ENCODE results near the gene KCNQ4.

DNA sequence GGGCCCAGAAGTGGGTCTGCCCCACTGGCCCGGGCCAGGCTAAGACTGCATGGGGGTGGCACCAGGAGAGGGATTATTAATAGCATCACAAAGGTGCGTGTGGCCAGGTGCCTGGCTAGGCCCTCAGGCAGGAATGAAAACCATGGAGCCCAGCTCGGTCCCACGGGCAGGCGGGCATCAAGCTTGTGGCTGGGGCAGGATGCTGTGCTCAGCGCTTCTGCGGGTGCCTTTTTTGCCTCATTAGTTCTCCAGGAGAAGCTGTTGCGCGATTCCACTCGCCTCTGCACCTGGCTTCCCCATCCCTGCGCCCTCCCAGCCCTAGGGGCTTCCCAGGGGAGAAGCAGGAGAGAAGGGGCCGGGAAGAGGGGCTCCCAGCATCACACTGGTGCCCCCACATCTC is 39.3 kb downstream of the KCNQ4 start:
- TF ChIP-seq CTCF (conservative IDR thresholded peaks at IDR 0.05; ENCODE audit: low read depth in 2 of 2) (no peak), EZH2phosphoT487 (IDR thresholded peaks at IDR 0.05; ENCODE audit: unreplicated experiment) (no peak), EZH2 (IDR thresholded peaks at IDR 0.05; ENCODE audit: low read depth, unreplicated experiment) (no peak), POLR2AphosphoS5 (IDR thresholded peaks at IDR 0.05; ENCODE audit: low read depth) (no peak), CREB1 (CRISPR knock-in tag; IDR thresholded peaks at IDR 0.05; ENCODE audit: low read depth) (no peak), NANOG (IDR thresholded peaks at IDR 0.05; ENCODE audit: borderline replicate concordance) (no peak), ZNF331 (CRISPR knock-in tag; IDR thresholded peaks at IDR 0.05; ENCODE audit: low read depth) (no peak), JUNB (IDR thresholded peaks at IDR 0.05; ENCODE audit: unreplicated experiment) (no peak), ZNF462 (CRISPR knock-in tag; IDR thresholded peaks at IDR 0.05) (no peak), ZNF114 (CRISPR knock-in tag; IDR thresholded peaks at IDR 0.05) (no peak)
- TF ChIP-seq, protein P1, sequence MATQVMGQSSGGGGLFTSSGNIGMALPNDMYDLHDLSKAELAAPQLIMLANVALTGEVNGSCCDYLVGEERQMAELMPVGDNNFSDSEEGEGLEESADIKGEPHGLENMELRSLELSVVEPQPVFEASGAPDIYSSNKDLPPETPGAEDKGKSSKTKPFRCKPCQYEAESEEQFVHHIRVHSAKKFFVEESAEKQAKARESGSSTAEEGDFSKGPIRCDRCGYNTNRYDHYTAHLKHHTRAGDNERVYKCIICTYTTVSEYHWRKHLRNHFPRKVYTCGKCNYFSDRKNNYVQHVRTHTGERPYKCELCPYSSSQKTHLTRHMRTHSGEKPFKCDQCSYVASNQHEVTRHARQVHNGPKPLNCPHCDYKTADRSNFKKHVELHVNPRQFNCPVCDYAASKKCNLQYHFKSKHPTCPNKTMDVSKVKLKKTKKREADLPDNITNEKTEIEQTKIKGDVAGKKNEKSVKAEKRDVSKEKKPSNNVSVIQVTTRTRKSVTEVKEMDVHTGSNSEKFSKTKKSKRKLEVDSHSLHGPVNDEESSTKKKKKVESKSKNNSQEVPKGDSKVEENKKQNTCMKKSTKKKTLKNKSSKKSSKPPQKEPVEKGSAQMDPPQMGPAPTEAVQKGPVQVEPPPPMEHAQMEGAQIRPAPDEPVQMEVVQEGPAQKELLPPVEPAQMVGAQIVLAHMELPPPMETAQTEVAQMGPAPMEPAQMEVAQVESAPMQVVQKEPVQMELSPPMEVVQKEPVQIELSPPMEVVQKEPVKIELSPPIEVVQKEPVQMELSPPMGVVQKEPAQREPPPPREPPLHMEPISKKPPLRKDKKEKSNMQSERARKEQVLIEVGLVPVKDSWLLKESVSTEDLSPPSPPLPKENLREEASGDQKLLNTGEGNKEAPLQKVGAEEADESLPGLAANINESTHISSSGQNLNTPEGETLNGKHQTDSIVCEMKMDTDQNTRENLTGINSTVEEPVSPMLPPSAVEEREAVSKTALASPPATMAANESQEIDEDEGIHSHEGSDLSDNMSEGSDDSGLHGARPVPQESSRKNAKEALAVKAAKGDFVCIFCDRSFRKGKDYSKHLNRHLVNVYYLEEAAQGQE (IDR thresholded peaks at IDR 0.05; ENCODE audit: unreplicated experiment), result no peak
- TF ChIP-seq, protein P2, sequence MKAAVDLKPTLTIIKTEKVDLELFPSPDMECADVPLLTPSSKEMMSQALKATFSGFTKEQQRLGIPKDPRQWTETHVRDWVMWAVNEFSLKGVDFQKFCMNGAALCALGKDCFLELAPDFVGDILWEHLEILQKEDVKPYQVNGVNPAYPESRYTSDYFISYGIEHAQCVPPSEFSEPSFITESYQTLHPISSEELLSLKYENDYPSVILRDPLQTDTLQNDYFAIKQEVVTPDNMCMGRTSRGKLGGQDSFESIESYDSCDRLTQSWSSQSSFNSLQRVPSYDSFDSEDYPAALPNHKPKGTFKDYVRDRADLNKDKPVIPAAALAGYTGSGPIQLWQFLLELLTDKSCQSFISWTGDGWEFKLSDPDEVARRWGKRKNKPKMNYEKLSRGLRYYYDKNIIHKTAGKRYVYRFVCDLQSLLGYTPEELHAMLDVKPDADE (IDR thresholded peaks at IDR 0.05), result no peak

Data from GM23338 (cell line).